GM23248 (cell line): ENCODE measurements around the gene ECT2. TPM values are rescaled to one million over a fixed set of nuclear protein-coding genes. Genes with fewer than 3 reads are reported as not detected.

Experiments used
- DNase-seq: peaks from one replicate; pipeline ENCODE4 v3.0.0-alpha.2; 2015
- H2AFZ ChIP-seq: fragments of 200-600 bp; sonication (generic); 2 replicates; pipeline ENCODE4 v1.6.1; 2016; ENCODE audit warnings: antibody characterized with exemption
- H3F3A ChIP-seq: fragments of 200-600 bp; sonication (generic); 2 replicates; pipeline ENCODE4 v1.6.1; 2016; ENCODE audit warnings: mild to moderate bottlenecking, antibody characterized with exemption, mixed run types; ENCODE audit not compliant: insufficient read depth
- H3K27ac ChIP-seq: fragments of 200-600 bp; sonication (generic); 2 replicates; pipeline ENCODE4 v1.5.1; 2016; ENCODE audit warnings: mild to moderate bottlenecking
- H3K27me3 ChIP-seq: fragments of 200-600 bp; sonication (generic); replicated peaks from 2 replicates; pipeline ENCODE4 v1.6.1; 2016; ENCODE audit warnings: mild to moderate bottlenecking; ENCODE audit not compliant: insufficient read depth
- H3K36me3 ChIP-seq: fragments of 200-600 bp; sonication (generic); 2 replicates; pipeline ENCODE4 v1.6.1; 2016; ENCODE audit warnings: low read depth, mild to moderate bottlenecking
- H3K4me1 ChIP-seq: fragments of 200-600 bp; sonication (generic); 2 replicates; pipeline ENCODE4 v1.6.1; 2016; ENCODE audit warnings: mild to moderate bottlenecking; ENCODE audit not compliant: insufficient read depth
- H3K4me2 ChIP-seq: fragments of 200-600 bp; sonication (generic); one replicate; pipeline ENCODE4 v1.6.1; 2016; ENCODE audit warnings: mild to moderate bottlenecking; ENCODE audit not compliant: unreplicated experiment
- H3K4me3 ChIP-seq: fragments of 200-600 bp; sonication (generic); 2 replicates; pipeline ENCODE4 v1.5.1; 2016; ENCODE audit warnings: mild to moderate bottlenecking
- H3K79me2 ChIP-seq: fragments of 200-600 bp; sonication (generic); 2 replicates; pipeline ENCODE4 v1.6.1; 2016; ENCODE audit warnings: mild to moderate bottlenecking; ENCODE audit not compliant: insufficient read depth
- H3K9ac ChIP-seq: fragments of 200-600 bp; sonication (generic); 2 replicates; pipeline ENCODE4 v1.6.1; 2016; ENCODE audit warnings: mild to moderate bottlenecking
- H3K9me2 ChIP-seq: fragments of 200-600 bp; sonication (generic); 2 replicates; pipeline ENCODE4 v1.6.1; 2016; ENCODE audit warnings: mixed run types, mild to moderate bottlenecking, moderate library complexity; ENCODE audit not compliant: insufficient read depth
- H3K9me3 ChIP-seq: fragments of 200-600 bp; sonication (generic); one replicate; pipeline ENCODE4 v1.6.1; 2017; ENCODE audit warnings: low read depth
- H4K20me1 ChIP-seq: fragments of 200-600 bp; sonication (generic); 2 replicates; pipeline ENCODE4 v1.6.0; 2016; ENCODE audit not compliant: insufficient read depth
- EZH2 ChIP-seq: fragments of 200-600 bp; sonication (generic); IDR thresholded peaks from 2 replicates; pipeline ENCODE4 v1.6.1; 2018; ENCODE audit warnings: antibody characterized with exemption, mild to moderate bottlenecking; ENCODE audit not compliant: insufficient read depth, poor library complexity, severe bottlenecking
- EZH2phosphoT487 ChIP-seq: fragments of 200-600 bp; sonication (generic); IDR thresholded peaks from 2 replicates; pipeline ENCODE4 v1.6.1; 2018; ENCODE audit warnings: antibody characterized with exemption, moderate library complexity, mild to moderate bottlenecking, low read depth; ENCODE audit not compliant: insufficient read depth
- WGBS, 2 experiments: methylation state at CpG; one replicate each; pipeline ENCODE4 v1.1.6; 2015 to 2017; ENCODE audit warnings: low lambda C conversion rate in 2 of 2, low coverage in 1 of 2; ENCODE audit errors: missing lambda C conversion rate in 2 of 2; 5-methylcytosine and 5-hydroxymethylcytosine counted together
- in situ Hi-C: fragments of 300-500 bp; cut with MboI; formaldehyde crosslinking; loops from 2 replicates; pipeline ENCODE4 v1.15.0; 2020
- polyA plus RNA-seq: library from polyadenylated mRNA; unstranded; fragments of >200 nt; fragmentation: Nextera tagmentation; extraction: Ambion mirVana; gene quantifications from 2 replicates; pipeline ENCODE4 v1.2.1, GENCODE V29; 2016
- total RNA-seq: library from RNA; depleted of rRNA; stranded (reverse); fragments of >200 nt; shearing (Covaris generic); gene quantifications from 2 replicates; pipeline ENCODE4 v1.2.3, GENCODE V29; 2014

ECT2 gene
- total and polyA plus RNA-seq, 2 experiments from 2014 or later: 22.7 to 28.3 TPM

- Histone ChIP-seq H3K4me1 (no peaks in the 10 kb centered on the region), H2AFZ (no peak overlapping the region), H3K27me3 (no peaks in the 10 kb centered on the region), H3K4me3 (no peak overlapping the region), H3K9me2 (no peaks in the 10 kb centered on the region), H3K9me3 (no peaks in the 10 kb centered on the region), H3K27ac (no peak overlapping the region), H3K79me2 (no peaks in the 10 kb centered on the region), H3K36me3 (peaks cover 14% of the 10 kb centered on the region), H3K4me2 (no peak overlapping the region), H4K20me1 (no peaks in the 10 kb centered on the region), H3K9ac (no peak overlapping the region), H3F3A (no peaks in the 10 kb centered on the region)
- no peak for TF ChIP-seq EZH2
- TF ChIP-seq EZH2phosphoT487: no peak
- DNase-seq: no peak
- in situ Hi-C loops: no loop called here
- WGBS, 2 experiments: 88 to 89% methylated on average over 4 of the region's 4 CpGs
Observed at GRCh38 chr3:172811099-172811498, 60.6 kb downstream of the ECT2 start.

- DNase-seq: no peak
- no peaks in the 10 kb centered on the region for H3K4me1 ChIP-seq
- TF ChIP-seq EZH2 (no peak), EZH2phosphoT487 (no peak)
- peaks cover 9% of the 10 kb centered on the region for H3K36me3 ChIP-seq
- H3K27me3 ChIP-seq: no peaks in the 10 kb centered on the region
- no peak overlapping the region for H3K4me2 ChIP-seq
- no peaks in the 10 kb centered on the region for H3K79me2 ChIP-seq
- no peak overlapping the region for H2AFZ ChIP-seq
- H3K27ac ChIP-seq: no peak overlapping the region
- in situ Hi-C loops: no loop called here
- 98 to 99% methylated on average over 3 of the region's 3 CpGs for WGBS, 2 experiments
- H3K9me2 ChIP-seq: no peaks in the 10 kb centered on the region
- H4K20me1 ChIP-seq: no peaks in the 10 kb centered on the region
- no peak overlapping the region for H3K9ac ChIP-seq
- no peaks in the 10 kb centered on the region for H3F3A ChIP-seq
- H3K4me3 ChIP-seq: no peak overlapping the region
- H3K9me3 ChIP-seq: no peaks in the 10 kb centered on the region
Observed at GRCh38 chr3:172813462-172813861, 62.9 kb downstream of the ECT2 start.

GRCh38 chr3:172814738-172815137, 64.2 kb downstream of the ECT2 start:
- H3K9me2 ChIP-seq: no peaks in the 10 kb centered on the region
- no peaks in the 10 kb centered on the region for H4K20me1 ChIP-seq
- no peak overlapping the region for H3K4me3 ChIP-seq
- no peak for DNase-seq
- in situ Hi-C loops: no loop called here
- H3K9ac ChIP-seq: no peak overlapping the region
- H3K9me3 ChIP-seq: no peaks in the 10 kb centered on the region
- peaks cover 9% of the 10 kb centered on the region for H3K36me3 ChIP-seq
- H3K4me2 ChIP-seq: no peak overlapping the region
- no peak for TF ChIP-seq EZH2phosphoT487
- no peak for TF ChIP-seq EZH2
- H3K4me1 ChIP-seq: no peaks in the 10 kb centered on the region
- no peaks in the 10 kb centered on the region for H3K79me2 ChIP-seq
- 100% methylated on average over 1 of the region's 1 CpG for WGBS, 2 experiments
- H2AFZ ChIP-seq: no peak overlapping the region
- H3F3A ChIP-seq: no peaks in the 10 kb centered on the region
- no peaks in the 10 kb centered on the region for H3K27me3 ChIP-seq
- no peak overlapping the region for H3K27ac ChIP-seq

- no peak for DNase-seq
- Histone ChIP-seq H3K9me3 (no peaks in the 10 kb centered on the region), H3F3A (no peaks in the 10 kb centered on the region), H3K4me3 (no peak overlapping the region), H3K4me1 (no peaks in the 10 kb centered on the region), H3K9ac (no peak overlapping the region), H4K20me1 (no peaks in the 10 kb centered on the region), H3K27ac (no peak overlapping the region), H3K27me3 (no peaks in the 10 kb centered on the region), H2AFZ (no peak overlapping the region), H3K79me2 (no peaks in the 10 kb centered on the region), H3K4me2 (no peak overlapping the region), H3K36me3 (peaks cover 18% of the 10 kb centered on the region), H3K9me2 (no peaks in the 10 kb centered on the region)
- no peak for TF ChIP-seq EZH2
- no peak for TF ChIP-seq EZH2phosphoT487
- 85 to 93% methylated on average over 4 of the region's 4 CpGs for WGBS, 2 experiments
- in situ Hi-C loops: no loop called here
Observed at GRCh38 chr3:172815857-172816256, 65.3 kb downstream of the ECT2 start.

GRCh38 chr3:172816281-172816680, 65.8 kb downstream of the ECT2 start:
- no peaks in the 10 kb centered on the region for H3K79me2 ChIP-seq
- in situ Hi-C loops: no loop called here
- H4K20me1 ChIP-seq: no peaks in the 10 kb centered on the region
- TF ChIP-seq EZH2phosphoT487 (no peak), EZH2 (no peak)
- no peak overlapping the region for H2AFZ ChIP-seq
- H3K9ac ChIP-seq: no peak overlapping the region
- peaks cover 23% of the 10 kb centered on the region for H3K36me3 ChIP-seq
- H3K4me3 ChIP-seq: no peak overlapping the region
- no peaks in the 10 kb centered on the region for H3K27me3 ChIP-seq
- no peaks in the 10 kb centered on the region for H3K4me1 ChIP-seq
- H3K4me2 ChIP-seq: no peak overlapping the region
- H3K9me2 ChIP-seq: no peaks in the 10 kb centered on the region
- no peaks in the 10 kb centered on the region for H3F3A ChIP-seq
- H3K9me3 ChIP-seq: peaks cover 2% of the 10 kb centered on the region
- DNase-seq: no peak
- H3K27ac ChIP-seq: no peak overlapping the region
